ENCODE measurements around the gene SBNO2. TPM values are rescaled to one million over a fixed set of nuclear protein-coding genes. Genes with fewer than 3 reads are reported as not detected.

Gene SBNO2
- total and polyA plus RNA-seq, 9 of the 15 experiments (the other 6 are each of a cell fraction or from before 2014, with no cell fraction given) = 0.01 to 46.2 (median 6.7) TPM

DNA sequence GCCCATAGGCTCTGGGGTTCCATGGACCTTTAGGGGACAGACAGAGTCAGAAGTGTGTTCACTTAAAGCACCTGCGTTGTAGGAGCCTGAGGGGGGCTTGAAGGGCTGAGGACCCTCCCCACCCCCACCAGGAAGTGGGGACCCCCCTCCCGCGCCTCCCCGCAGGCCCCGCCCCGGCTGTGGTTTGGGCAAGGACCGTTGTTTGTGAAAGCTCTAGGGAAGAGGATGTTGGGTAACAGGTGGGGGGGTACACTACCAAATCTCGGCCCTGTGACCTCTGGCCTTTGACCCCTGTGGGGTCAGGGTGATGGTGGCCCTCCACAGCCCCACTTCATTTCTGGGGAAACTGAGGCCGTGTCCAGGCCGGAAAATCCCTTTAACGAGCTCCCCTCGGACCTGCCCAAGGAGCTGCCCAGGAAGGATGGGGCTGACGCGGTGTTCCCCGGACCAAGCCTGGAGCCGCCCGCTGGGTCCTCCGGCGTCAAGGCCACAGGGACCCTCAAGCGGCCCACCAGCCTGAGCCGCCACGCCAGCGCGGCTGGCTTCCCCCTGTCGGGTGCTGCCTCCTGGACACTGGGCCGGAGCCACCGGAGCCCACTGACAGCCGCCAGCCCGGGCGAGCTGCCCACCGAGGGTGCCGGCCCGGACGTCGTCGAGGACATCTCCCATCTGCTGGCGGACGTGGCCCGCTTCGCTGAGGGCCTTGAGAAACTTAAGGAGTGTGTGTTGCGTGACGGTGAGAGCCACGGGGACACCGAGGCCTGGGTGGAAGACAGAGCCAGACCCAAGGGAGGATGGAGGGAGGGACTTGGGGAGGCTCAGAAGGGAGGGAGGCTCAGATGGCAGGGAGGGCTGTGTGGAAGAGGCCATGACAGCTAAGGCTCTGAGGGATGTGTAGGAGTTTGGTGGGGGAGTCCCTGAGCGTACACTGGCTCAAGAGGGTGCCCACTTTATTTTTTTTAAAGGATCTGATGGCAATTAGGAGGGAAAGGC, 105.8 kb downstream of the SBNO2 start (continued):
- no peak for TF ChIP-seq ZNF318 (IDR thresholded peaks at IDR 0.05; ENCODE audit: borderline replicate concordance in 1 of 2, low read depth in 1 of 2)
- TF ChIP-seq, protein P1, sequence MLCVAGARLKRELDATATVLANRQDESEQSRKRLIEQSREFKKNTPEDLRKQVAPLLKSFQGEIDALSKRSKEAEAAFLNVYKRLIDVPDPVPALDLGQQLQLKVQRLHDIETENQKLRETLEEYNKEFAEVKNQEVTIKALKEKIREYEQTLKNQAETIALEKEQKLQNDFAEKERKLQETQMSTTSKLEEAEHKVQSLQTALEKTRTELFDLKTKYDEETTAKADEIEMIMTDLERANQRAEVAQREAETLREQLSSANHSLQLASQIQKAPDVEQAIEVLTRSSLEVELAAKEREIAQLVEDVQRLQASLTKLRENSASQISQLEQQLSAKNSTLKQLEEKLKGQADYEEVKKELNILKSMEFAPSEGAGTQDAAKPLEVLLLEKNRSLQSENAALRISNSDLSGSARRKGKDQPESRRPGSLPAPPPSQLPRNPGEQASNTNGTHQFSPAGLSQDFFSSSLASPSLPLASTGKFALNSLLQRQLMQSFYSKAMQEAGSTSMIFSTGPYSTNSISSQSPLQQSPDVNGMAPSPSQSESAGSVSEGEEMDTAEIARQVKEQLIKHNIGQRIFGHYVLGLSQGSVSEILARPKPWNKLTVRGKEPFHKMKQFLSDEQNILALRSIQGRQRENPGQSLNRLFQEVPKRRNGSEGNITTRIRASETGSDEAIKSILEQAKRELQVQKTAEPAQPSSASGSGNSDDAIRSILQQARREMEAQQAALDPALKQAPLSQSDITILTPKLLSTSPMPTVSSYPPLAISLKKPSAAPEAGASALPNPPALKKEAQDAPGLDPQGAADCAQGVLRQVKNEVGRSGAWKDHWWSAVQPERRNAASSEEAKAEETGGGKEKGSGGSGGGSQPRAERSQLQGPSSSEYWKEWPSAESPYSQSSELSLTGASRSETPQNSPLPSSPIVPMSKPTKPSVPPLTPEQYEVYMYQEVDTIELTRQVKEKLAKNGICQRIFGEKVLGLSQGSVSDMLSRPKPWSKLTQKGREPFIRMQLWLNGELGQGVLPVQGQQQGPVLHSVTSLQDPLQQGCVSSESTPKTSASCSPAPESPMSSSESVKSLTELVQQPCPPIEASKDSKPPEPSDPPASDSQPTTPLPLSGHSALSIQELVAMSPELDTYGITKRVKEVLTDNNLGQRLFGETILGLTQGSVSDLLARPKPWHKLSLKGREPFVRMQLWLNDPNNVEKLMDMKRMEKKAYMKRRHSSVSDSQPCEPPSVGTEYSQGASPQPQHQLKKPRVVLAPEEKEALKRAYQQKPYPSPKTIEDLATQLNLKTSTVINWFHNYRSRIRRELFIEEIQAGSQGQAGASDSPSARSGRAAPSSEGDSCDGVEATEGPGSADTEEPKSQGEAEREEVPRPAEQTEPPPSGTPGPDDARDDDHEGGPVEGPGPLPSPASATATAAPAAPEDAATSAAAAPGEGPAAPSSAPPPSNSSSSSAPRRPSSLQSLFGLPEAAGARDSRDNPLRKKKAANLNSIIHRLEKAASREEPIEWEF (CRISPR knock-in tag; IDR thresholded peaks at IDR 0.05) = no peak
- TF ChIP-seq HDGF (IDR thresholded peaks at IDR 0.05) = no peak
- no peak for TF ChIP-seq GATAD2B (IDR thresholded peaks at IDR 0.05; ENCODE audit: borderline replicate concordance)
- peak; percentile 97 for TF ChIP-seq NR2C1 (IDR thresholded peaks at IDR 0.05)
- peak; percentile 98 for TF ChIP-seq NR2C1 (tag; IDR thresholded peaks at IDR 0.05)
- no peak for TF ChIP-seq ZNF77 (CRISPR knock-in tag; IDR thresholded peaks at IDR 0.05)
- TF ChIP-seq, protein P2, sequence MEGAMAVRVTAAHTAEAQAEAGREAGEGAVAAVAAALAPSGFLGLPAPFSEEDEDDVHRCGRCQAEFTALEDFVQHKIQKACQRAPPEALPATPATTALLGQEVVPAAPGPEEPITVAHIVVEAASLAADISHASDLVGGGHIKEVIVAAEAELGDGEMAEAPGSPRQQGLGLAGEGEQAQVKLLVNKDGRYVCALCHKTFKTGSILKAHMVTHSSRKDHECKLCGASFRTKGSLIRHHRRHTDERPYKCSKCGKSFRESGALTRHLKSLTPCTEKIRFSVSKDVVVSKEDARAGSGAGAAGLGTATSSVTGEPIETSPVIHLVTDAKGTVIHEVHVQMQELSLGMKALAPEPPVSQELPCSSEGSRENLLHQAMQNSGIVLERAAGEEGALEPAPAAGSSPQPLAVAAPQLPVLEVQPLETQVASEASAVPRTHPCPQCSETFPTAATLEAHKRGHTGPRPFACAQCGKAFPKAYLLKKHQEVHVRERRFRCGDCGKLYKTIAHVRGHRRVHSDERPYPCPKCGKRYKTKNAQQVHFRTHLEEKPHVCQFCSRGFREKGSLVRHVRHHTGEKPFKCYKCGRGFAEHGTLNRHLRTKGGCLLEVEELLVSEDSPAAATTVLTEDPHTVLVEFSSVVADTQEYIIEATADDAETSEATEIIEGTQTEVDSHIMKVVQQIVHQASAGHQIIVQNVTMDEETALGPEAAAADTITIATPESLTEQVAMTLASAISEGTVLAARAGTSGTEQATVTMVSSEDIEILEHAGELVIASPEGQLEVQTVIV (CRISPR knock-in tag; IDR thresholded peaks at IDR 0.05; ENCODE audit: borderline replicate concordance) = no peak
- no peak for TF ChIP-seq ZKSCAN3 (CRISPR knock-in tag; IDR thresholded peaks at IDR 0.05)
